ENCODE measurements around the gene MED12L. TPM values are rescaled to one million over a fixed set of nuclear protein-coding genes. Genes with fewer than 3 reads are reported as not detected.

MED12L gene
- total RNA-seq, 1 experiment from 2014 or later = 2.7 TPM

- no peak for DNase-seq (ENCODE audit: low read depth)
These were observed 57.5 kb downstream of the MED12L start for GRCh38 chr3:151142929-151143328.

- DNase-seq (ENCODE audit: low read depth) = no peak
These were observed 58.6 kb downstream of the MED12L start for GRCh38 chr3:151144016-151144415.

GRCh38 chr3:151144760-151145159, 59.3 kb downstream of the MED12L start:
- DNase-seq (ENCODE audit: low read depth) = no peak

- DNase-seq (ENCODE audit: low read depth) = no peak
These were observed 60.2 kb downstream of the MED12L start for GRCh38 chr3:151145713-151146070.

- peak; percentile 81 for DNase-seq (ENCODE audit: low read depth)
These were observed 60.7 kb downstream of the MED12L start for GRCh38 chr3:151146071-151146730.

GRCh38 chr3:151146731-151147091, 61.2 kb downstream of the MED12L start:
- no peak for DNase-seq (ENCODE audit: low read depth)

GRCh38 chr3:151147299-151147698, 61.8 kb downstream of the MED12L start:
- DNase-seq (ENCODE audit: low read depth) = no peak

GRCh38 chr3:151152455-151153079, 67.1 kb downstream of the MED12L start:
- DNase-seq (ENCODE audit: low read depth) = no peak

- DNase-seq (ENCODE audit: low read depth) = no peak
These were observed 69.1 kb downstream of the MED12L start for GRCh38 chr3:151154566-151154965.

GRCh38 chr3:151155409-151156128, 70.1 kb downstream of the MED12L start:
- no peak for DNase-seq (ENCODE audit: low read depth)

GRCh38 chr3:151156618-151157216, 71.3 kb downstream of the MED12L start:
- peak; percentile 63 for DNase-seq (ENCODE audit: low read depth)

GRCh38 chr3:151159806-151160205, 74.3 kb downstream of the MED12L start:
- DNase-seq (ENCODE audit: low read depth) = no peak

- DNase-seq (ENCODE audit: low read depth) = no peak
These were observed 79.8 kb downstream of the MED12L start for GRCh38 chr3:151165226-151165625.

GRCh38 chr3:151166161-151166560, 80.7 kb downstream of the MED12L start:
- no peak for DNase-seq (ENCODE audit: low read depth)

GRCh38 chr3:151168269-151169094, 83.0 kb downstream of the MED12L start:
- peak; percentile 78 for DNase-seq (ENCODE audit: low read depth)

GRCh38 chr3:151169262-151169947, 83.9 kb downstream of the MED12L start:
- DNase-seq (ENCODE audit: low read depth) = no peak

- peak; percentile 46 for DNase-seq (ENCODE audit: low read depth)
These were observed 84.7 kb downstream of the MED12L start for GRCh38 chr3:151169948-151170679.

- DNase-seq (ENCODE audit: low read depth) = peak; percentile 21
These were observed 85.8 kb downstream of the MED12L start for GRCh38 chr3:151171145-151171757.

- DNase-seq (ENCODE audit: low read depth) = no peak
These were observed 88.9 kb downstream of the MED12L start for GRCh38 chr3:151174351-151174750.

GRCh38 chr3:151175952-151176351, 90.5 kb downstream of the MED12L start:
- no peak for DNase-seq (ENCODE audit: low read depth)

Measured in Daoy (cell line).